NCI-H526 (cell line): ENCODE results near the gene DIP2B.
"Not testable (repeated sequence)": the region's sequence is repeated elsewhere in the genome, so short reads cannot be mapped to it uniquely, and the experiment has no call there.

Experiments
- DNase-seq, 2 experiments: peaks; one replicate each; lab custom pipeline; 2025; lab: John Stamatoyannopoulos, UW

The DIP2B gene

GRCh38 chr12:50765095-50765911, 260.5 kb downstream of the DIP2B start:
- peak; percentile 47 to 62 for DNase-seq

- no peak for DNase-seq
Observed at GRCh38 chr12:50768391-50768790, 263.6 kb downstream of the DIP2B start.

- not testable (repeated sequence) for DNase-seq
Observed at GRCh38 chr12:50768813-50769212, 264.0 kb downstream of the DIP2B start.

- DNase-seq, result no peak
Observed at GRCh38 chr12:50771409-50771808, 266.6 kb downstream of the DIP2B start.

GRCh38 chr12:50772470-50772869, 267.7 kb downstream of the DIP2B start:
- no peak for DNase-seq

- DNase-seq, result no peak
Observed at GRCh38 chr12:50772877-50773276, 268.1 kb downstream of the DIP2B start.

- no peak for DNase-seq
Observed at GRCh38 chr12:50775251-50775650, 270.5 kb downstream of the DIP2B start.

GRCh38 chr12:50776749-50777728, 272.3 kb downstream of the DIP2B start:
- DNase-seq, result no peak

- DNase-seq, result no peak
Observed at GRCh38 chr12:50778663-50779590, 274.1 kb downstream of the DIP2B start.

GRCh38 chr12:50780013-50780412, 275.2 kb downstream of the DIP2B start:
- DNase-seq, result no peak

GRCh38 chr12:50784501-50784900, 279.7 kb downstream of the DIP2B start:
- no peak for DNase-seq

GRCh38 chr12:50785406-50786001, 280.7 kb downstream of the DIP2B start:
- DNase-seq, result no peak

GRCh38 chr12:50786498-50787231, 281.9 kb downstream of the DIP2B start:
- no peak for DNase-seq

GRCh38 chr12:50787618-50788017, 282.8 kb downstream of the DIP2B start:
- no peak for DNase-seq

GRCh38 chr12:50788561-50788960, 283.8 kb downstream of the DIP2B start:
- DNase-seq, result no peak

GRCh38 chr12:50790081-50790480, 285.3 kb downstream of the DIP2B start:
- no peak for DNase-seq
